ENCODE results near the gene IZUMO4. TPM values are rescaled to one million over a fixed set of nuclear protein-coding genes. Genes with fewer than 3 reads are reported as not detected.

The IZUMO4 gene
- total RNA-seq, 4 donors from 2014 or later: 2.1 to 8.1 (median 6.4) TPM

DNA sequence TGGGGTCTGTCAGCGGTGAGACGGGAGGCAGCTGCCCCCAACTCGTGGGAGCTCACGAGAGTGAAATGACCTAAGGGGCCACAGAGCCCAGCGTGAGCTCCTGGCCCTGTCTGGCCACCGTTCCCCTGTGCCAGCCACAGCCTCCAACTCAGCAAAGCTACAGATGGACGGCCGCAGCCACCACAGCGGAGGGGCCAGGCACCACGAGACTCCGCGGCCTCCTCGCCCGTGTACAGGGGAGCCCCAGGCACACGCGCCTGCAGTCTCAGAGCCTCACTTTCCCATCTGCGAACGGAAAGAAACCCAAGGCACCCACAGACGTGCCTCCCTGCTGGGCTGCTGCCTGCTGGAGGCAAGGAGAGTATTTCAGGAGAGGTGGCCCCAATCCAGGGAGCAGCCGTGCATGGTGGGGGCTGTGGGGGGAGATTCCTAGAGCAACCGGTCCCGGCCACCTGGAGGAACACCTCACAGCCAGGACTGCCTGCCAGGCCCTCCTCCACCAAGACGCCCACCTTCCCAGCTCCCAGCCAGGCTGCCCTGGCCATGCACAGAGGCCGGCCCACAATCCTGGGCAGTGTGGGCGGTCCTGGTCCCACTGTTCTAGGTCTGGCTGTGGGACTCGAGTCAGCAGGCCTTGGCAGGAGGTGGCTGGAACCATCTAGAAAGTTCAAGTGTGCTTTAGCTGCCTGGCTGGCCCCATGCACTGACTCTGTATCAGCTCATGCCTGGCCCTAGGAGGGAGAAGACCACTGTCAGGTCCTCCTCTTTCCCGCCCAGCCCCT, 47.6 kb upstream of the IZUMO4 start:
- H3K4me1 ChIP-seq: peaks cover 85% of the 10 kb centered on the region
- no peaks in the 10 kb centered on the region for H3K9me3 ChIP-seq
- DNase-seq (ENCODE audit: low spot score in 2 of 2): peak; percentile 71 to 78

DNA sequence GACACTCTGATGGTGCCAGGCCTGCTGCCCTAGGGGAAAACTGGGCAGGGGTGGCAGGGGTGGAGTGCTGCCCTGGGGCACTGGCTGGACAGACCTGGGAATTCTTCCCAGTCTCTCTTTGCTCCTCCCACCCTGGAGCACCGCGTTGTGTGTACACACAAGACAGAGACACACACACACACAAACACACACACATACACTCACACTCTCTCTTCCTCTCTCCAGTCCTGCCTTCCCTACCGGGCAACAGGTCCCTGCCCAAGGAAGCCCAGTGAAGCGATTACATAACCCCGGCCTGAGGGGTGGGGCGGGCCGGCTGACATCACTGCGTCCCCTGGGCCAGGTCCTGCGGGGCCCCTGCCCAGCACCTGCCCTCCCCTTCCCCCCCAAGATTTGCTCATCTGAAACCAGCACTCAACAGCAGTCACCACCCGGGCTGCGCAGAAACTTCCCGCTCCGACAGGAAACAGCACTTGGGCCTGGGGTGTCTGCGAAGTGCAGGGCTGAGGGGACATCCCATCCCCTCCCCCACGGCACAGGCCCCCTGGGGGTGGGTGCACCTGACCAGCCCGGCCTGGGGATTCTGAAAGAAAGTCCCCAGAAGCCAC, 46.9 kb upstream of the IZUMO4 start:
- Histone ChIP-seq H3K36me3 (peaks cover 24% of the 10 kb centered on the region), H3K27ac (peak overlapping the region; percentile 93), H3K4me3 (peak overlapping the region; percentile 85), H3K4me1 (peaks cover 85% of the 10 kb centered on the region), H3K9me3 (no peaks in the 10 kb centered on the region), H3K27me3 (no peaks in the 10 kb centered on the region)
- DNase-seq (ENCODE audit: low spot score in 2 of 2): peak; percentile 88 to 90
- WGBS: 2% methylated on average over 9 of the region's 16 CpGs
- TF ChIP-seq, protein P1, sequence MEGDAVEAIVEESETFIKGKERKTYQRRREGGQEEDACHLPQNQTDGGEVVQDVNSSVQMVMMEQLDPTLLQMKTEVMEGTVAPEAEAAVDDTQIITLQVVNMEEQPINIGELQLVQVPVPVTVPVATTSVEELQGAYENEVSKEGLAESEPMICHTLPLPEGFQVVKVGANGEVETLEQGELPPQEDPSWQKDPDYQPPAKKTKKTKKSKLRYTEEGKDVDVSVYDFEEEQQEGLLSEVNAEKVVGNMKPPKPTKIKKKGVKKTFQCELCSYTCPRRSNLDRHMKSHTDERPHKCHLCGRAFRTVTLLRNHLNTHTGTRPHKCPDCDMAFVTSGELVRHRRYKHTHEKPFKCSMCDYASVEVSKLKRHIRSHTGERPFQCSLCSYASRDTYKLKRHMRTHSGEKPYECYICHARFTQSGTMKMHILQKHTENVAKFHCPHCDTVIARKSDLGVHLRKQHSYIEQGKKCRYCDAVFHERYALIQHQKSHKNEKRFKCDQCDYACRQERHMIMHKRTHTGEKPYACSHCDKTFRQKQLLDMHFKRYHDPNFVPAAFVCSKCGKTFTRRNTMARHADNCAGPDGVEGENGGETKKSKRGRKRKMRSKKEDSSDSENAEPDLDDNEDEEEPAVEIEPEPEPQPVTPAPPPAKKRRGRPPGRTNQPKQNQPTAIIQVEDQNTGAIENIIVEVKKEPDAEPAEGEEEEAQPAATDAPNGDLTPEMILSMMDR (IDR thresholded peaks at IDR 0.05): no peak
- peak in 2 of 3 donors; percentile 31 to 45 for TF ChIP-seq POLR2AphosphoS5 (IDR thresholded peaks at IDR 0.05)
- TF ChIP-seq POLR2A (IDR thresholded peaks at IDR 0.05): peak in 1 of 2 donors; percentile 59
- TF ChIP-seq EP300 (IDR thresholded peaks at IDR 0.05): no peak

More for the DNA sequence above, 47.6 kb upstream of the IZUMO4 start:
- TF ChIP-seq EP300 (IDR thresholded peaks at IDR 0.05) (no peak), POLR2A (IDR thresholded peaks at IDR 0.05) (no peak), POLR2AphosphoS5 (IDR thresholded peaks at IDR 0.05) (no peak)
- TF ChIP-seq, protein P1 (IDR thresholded peaks at IDR 0.05): no peak
- 34% methylated on average over 16 of the region's 27 CpGs for WGBS
- peak overlapping the region; percentile 85 for H3K4me3 ChIP-seq
- no peaks in the 10 kb centered on the region for H3K27me3 ChIP-seq
- H3K27ac ChIP-seq: peak overlapping the region; percentile 93
- H3K36me3 ChIP-seq: peaks cover 28% of the 10 kb centered on the region

DNA sequence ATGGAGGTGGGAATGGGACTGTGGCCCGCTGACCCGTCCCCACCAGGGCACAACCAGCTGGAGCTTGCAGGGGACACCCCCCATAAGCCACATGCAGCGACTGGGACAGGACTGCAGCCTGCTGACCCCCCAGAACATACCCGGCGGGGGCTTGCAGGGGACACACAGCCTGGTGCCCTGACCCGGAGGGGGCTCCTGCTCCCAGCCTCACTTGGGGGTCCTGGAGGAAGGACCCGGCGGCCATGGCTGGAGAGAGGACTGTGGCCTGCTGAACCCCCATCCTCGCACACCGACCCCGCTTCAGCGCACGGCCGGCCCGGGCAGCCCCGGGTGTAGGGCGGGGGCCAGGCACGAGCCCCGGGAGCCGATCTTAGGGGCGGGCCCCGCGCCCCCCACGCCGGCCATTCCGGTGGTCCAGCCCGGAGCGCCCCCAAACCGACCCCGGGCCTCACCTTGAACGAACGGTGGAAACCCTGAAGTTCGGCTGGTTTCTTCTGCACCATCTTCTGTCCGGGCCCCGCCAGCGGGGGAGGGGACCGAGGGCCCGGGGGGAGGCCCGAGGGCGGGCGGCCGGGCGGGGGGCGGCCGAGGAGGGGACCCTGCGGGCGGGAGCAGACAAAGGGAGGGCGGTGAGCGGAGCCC, 46.2 kb upstream of the IZUMO4 start:
- DNase-seq (ENCODE audit: low spot score in 2 of 2): peak; percentile 68 to 81
- H3K4me1 ChIP-seq: peaks cover 83% of the 10 kb centered on the region
- TF ChIP-seq, protein P1 (IDR thresholded peaks at IDR 0.05): no peak
- TF ChIP-seq POLR2A (IDR thresholded peaks at IDR 0.05) (no peak), EP300 (IDR thresholded peaks at IDR 0.05) (no peak), POLR2AphosphoS5 (IDR thresholded peaks at IDR 0.05) (no peak)
- H3K27ac ChIP-seq: peak overlapping the region; percentile 93
- H3K4me3 ChIP-seq: peak overlapping the region; percentile 85
- peaks cover 19% of the 10 kb centered on the region for H3K36me3 ChIP-seq
- 0% methylated on average over 20 of the region's 49 CpGs for WGBS
- no peaks in the 10 kb centered on the region for H3K27me3 ChIP-seq
- no peaks in the 10 kb centered on the region for H3K9me3 ChIP-seq

DNA sequence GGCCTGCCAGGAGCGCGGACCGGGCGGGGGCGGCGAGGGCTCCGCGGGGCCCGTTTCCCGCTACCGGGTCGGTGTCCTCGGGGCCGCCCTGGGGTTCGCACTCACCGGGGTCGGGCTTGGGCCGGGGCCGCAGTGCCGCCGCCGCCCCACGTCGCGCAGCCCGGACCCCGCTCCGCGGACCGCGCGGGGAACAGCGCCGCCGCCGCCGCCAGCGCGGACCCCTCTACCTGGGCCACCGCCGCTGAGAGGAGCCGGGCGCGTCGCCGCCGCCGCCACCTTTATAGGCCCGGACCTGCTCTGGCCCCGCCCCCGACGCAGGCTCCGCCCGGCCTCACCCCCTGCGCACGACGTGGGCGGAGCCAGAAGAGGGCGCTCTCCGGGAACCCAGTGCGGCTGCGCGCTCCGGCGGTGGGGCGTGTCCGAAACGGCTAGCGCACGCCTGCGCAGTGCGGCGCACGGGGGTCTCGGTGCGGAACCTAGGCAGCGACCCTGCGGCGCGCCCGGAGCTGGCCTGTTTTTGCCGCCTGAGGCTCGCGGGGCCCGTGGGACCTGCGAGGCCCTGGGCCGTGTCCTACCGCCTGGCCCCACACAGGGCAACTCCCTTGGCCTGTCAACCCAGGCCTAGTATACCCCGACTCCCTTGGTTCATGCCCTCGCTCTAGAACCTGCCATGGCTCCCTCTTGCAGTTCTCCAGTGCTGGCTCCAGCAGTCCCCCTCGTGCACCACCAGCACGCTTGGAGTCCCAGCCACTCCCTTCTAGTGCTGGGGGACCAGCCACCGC, 45.5 kb upstream of the IZUMO4 start, which contains the start of gene MKNK2:
Gene MKNK2 (minus strand): TSS at position 254 of the 782 bp plus-strand sequence. CDS start 393 bp downstream, outside the sequence.
- peak; percentile 92 to 96 for DNase-seq (ENCODE audit: low spot score in 2 of 2)

More for the DNA sequence above, 45.5 kb upstream of the IZUMO4 start, which contains the start of gene MKNK2:
- peaks cover 12% of the 10 kb centered on the region for H3K36me3 ChIP-seq
- 4% methylated on average over 25 of the region's 93 CpGs for WGBS
- H3K9me3 ChIP-seq: no peaks in the 10 kb centered on the region
- peak within 1 kb of the TSS; percentile 85 for H3K4me3 ChIP-seq
- no peaks in the 10 kb centered on the region for H3K27me3 ChIP-seq
- peaks cover 83% of the 10 kb centered on the region for H3K4me1 ChIP-seq
- H3K27ac ChIP-seq: peak within 1 kb of the TSS; percentile 93
- TF ChIP-seq POLR2A (IDR thresholded peaks at IDR 0.05) (peak; percentile 98 to 99), EP300 (IDR thresholded peaks at IDR 0.05) (no peak), POLR2AphosphoS5 (IDR thresholded peaks at IDR 0.05) (peak in 2 of 3 donors; percentile 80 to 94)
- TF ChIP-seq, protein P1 (IDR thresholded peaks at IDR 0.05): peak in 1 of 2 donors; percentile 75
